GM18508 (cell line): ENCODE data around the gene AVPR1B.
"Not testable (repeated sequence)": the region's sequence is repeated elsewhere in the genome, so short reads cannot be mapped to it uniquely, and the experiment has no call there.

Source experiments
- ATAC-seq: cut with Tn5 transposase; IDR thresholded peaks from one replicate; pipeline ENCODE4 v1.9.1; 2021; ENCODE audit warnings: moderate number of reproducible peaks; ENCODE audit not compliant: insufficient read depth, unreplicated experiment

Gene AVPR1B

DNA sequence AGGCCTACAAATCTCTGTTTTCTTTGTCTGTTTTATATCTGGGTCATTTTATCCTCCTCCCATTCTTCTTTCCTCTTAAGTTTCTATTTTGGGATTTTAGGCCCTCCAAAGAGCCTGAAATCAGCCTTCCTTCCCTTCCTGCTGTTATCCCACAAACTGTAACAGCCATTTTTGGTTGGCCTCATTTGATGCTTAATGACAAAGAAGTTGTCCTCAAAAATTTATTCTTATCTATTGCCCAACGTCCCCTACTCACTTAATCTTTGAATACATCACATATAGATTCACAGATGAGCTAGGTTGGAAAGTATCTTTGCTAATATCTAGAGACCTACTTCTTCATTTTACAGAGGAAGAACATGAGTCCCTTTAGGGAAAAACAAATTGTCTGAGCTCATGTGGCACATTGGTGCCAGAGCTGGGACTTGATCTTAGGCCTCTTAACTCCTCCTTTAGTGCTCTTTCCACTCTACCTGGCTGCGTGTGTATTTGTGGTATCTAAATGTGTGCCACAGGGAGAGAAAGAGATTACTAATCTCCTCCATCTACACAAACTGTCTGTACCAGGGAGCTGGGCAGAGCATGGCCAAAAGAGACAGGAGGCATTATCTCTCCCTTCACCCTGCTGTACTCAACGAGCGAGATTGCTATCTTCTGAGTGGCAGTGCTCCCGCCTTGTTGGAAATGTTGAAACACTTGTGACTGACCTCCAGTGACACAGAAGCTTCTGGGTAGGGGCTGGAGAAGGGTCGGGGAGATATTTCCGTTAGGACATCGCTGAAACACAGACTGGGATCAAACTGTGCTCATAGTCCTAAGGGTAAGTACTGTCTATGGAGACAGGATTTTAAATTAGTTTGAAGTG, 34.1 kb downstream of the AVPR1B start:
- ATAC-seq: no peak

DNA sequence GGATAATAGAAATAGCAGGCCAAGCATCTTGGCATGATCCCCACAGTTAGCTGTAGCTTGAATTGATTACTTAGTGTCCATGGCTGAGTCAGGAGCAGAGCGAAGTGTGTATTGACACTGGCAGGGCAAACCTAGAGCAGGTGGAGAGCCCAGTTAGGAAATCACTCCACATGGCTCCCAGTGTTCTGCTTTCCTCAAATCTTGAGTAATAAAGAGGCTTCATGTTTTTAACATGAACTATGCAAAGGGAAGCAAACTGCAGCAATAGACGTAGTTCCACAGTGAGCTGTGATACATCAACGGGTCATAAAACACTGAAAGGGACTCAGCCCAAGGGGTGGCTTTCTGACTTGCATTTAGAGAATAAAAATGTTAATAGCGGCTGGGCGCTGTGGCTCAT, 35.3 kb downstream of the AVPR1B start:
- no peak for ATAC-seq

DNA sequence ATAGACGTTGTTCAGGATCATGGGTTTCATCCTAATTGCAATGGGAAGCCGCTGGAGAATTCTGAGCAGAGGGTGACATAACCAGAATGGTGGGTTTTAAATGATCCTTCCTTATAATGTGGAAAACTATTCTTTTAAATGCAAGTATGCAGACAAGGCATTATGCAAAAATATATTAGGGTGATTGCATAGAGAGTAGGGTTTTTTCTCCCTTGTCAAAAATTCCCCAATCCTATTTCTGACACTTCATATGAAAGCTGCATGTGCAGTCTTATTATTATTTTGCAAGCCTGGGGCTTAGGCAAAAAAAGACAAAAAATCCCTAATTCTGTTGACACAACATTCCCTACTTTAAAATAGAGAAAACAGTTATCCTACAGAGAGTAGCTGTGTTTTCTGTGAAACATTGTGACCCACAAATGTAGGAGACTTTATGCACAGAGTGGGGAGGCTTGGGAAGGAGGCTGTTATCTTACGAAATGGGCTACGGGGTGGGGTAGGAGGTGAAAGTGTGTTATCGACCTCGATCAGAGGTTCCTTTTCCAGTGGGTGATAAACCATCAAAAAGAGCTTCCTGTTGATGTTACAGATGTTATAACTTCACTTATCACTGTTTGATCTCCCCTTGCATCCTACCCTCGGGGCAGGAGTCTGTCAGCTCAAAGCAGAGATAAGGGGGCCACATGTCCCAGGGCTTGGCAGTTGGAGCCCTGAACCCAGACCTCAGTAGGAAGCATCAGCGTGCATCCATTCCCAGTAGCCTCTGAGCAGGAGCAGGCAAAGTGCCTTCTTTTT, 37.0 kb downstream of the AVPR1B start:
- no peak for ATAC-seq

DNA sequence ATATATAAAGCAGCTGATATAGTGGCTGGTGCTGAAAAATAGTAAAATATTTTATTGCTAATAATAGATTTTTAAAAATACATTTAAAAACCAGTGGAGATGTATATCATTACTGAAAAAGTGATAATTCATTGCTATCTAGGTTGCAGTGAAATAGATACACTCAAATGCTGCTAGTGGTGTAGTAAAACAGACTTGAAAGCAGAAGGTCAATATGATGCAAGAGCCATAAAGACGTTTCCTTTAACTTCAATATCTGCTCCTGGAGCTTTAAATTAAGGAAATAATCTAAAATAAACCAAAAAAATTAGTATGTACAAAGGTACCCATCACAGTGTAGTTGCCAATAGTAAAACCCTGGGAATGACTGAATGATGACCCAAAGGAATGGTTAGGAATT, 38.1 kb downstream of the AVPR1B start:
- no peak for ATAC-seq

DNA sequence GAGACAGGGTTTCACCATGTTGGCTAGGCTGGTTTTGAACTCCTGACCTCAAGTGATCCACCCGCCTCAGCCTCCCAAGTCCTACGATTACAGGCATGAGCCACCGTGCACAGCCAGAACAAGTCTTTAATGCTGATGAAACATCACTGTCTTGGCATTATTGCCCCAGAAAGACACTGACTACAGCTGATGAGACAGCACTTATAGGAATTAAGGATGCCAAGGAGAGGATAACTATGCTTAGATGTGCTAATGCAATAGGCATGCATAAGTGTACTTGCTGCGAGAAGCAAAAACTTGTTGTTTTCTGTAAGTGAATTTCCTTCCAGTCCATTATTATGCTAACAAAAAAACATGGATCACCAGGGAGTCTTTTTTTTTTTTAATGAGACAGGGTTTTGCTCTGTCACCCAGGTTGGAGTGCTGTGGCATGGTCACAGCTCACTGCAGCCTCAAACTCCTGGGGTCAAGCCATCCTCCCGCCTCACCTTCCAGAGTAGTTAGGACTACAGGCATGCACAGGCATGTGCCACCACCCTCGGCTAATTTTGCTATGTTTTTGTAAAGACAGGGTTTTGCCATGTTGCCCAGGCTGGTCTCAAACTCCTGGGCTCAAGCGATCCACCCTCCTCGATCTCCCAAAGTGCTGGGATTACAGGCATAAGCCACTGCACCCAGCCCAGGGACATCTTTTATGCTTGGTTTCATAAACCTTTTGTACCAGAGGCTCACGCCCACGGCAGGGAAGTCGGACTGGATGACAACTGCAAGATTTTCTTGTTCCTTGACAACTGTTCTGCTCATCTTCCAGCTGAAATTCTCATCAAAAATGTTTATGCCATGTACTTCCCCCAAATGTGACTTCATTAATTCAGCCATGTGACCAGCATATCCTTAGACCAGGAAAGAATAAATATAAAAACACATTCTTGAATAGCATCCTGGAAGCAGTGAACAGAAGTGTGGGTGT, 41.1 kb downstream of the AVPR1B start:
- ATAC-seq: no peak

DNA sequence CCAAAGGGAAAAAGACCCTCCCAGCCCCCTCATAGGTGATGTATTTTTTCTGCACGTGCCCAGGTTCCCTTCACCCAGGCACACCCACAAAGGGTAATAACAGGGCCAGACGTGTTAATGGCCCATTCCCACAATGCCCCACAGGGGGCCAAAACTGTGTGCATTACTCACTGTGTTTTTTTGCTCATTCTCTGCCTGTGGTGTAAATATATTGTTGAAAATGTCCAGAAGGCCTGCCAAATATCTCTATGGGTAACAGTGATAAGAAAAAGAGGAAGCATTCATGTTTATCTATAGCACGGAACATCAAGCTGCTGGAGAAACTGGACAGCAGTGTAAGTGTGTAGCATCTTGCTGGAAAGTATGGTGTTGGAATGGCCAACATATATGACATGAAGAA, 42.3 kb downstream of the AVPR1B start:
- ATAC-seq: no peak

DNA sequence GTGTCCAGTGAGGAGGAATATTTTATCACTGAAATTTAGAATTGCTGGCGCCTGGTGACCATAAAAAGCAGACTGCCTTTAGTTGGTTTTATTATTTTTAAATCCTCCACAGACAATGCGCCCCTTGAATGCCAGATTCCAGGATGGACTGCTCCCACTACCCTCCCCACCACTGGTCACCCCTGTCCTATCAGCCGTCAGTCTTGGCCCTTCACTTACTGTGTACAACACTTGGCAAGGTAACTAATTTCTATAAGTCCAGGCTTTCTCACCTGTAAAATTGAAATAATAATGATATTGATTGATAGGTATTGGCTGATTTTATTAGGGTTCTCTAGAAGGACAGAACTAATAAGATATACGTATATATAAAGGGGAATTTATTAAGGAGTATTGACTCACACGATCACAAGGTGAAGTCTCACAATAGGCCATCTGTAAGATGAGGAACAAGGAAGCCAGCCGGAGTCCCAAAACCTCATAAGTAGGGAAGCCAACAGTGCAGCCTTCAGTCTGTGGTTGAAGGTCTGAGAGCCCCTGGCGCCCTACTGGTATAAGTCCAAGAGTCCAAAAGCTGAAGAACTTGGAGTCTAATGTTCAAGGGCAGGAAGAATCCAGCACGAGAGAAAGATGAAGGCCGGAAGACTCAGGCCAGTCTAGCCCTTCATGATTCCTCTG, 46.4 kb downstream of the AVPR1B start:
- ATAC-seq: no peak

DNA sequence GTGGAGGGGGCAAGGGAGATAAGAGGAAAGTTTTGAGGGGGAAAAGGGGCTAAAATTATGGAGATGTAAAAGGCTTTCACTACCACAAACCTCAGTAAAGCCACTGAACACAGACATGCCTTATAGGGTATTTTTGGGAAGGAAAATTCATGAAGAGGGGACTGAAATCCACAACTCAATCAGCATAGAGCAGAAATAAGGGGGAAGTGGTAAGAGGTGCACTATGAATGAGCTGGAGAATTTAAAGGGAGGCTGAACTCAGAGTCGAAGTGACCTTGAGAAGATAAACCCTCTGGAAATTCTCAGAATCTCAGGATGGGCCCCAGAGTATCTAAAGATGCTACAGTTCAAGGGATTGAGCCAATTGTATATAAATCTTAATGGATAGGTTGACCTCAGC, 48.9 kb downstream of the AVPR1B start:
- no peak for ATAC-seq

DNA sequence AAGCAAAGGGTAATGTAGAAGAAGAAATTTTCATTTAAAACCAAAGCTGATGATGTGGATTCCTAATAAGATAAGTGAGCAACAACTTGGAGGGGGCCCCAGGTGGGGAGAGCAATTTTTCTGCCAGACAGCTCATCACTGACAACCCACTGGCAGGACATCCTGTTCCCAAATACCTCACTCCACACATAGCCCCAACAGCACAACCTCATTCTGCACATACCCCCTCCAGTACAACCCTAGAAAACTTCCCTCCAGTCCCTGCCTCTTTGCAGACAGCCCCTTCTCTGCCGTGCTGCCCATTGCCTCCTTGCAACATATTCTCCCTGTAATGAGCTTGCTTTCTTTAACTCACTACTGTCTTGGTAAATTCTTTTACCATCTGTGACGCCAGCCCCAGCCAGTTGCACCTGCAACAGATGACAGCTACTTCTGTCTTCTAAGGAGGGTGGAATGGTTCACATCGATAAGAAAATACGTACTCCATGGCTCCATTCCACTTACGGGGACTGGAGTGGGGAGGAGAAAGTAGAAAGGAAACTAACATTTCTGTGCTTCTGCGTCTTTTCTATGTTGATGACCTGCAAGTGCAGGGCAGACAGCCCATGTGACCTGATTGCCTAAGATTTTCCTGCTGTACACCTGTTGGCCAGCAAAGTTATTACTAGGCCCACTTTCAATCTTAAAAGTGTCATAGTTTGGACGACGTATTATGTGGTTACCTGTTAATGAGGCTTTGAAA, 49.5 kb downstream of the AVPR1B start:
- no peak for ATAC-seq

DNA sequence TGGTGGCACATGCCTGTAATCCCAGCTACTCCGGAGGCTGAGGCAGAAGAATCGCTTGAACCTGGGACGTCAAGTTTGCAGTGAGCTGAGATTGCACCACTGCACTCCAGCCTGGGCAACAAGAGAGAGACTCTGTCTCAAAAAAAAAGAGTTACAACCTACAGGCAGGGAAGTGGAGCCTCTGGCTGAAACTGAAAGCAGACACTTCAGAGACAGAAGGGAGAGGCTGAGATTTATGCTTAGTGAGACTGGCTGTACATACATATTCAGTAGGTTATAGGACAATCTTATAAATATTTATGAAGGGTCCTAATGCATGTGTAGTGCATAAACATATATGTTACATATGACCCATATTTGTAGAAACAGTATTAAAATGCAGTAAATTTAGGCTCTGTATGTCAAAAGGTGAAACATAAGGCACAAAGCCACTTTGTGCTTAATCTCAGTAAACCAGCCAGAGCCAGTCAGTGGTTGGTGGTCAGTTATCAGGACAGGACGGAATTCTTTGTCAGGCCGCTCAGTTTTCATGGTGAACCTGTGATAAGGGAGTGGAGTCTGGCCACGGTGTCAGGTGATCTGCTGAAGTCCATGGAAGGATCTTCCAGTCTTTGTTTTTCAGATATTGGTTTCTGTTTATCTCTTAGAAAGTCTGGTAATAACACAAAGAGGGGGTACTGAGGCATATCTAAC, 50.6 kb downstream of the AVPR1B start:
- ATAC-seq: peak; percentile 72

DNA sequence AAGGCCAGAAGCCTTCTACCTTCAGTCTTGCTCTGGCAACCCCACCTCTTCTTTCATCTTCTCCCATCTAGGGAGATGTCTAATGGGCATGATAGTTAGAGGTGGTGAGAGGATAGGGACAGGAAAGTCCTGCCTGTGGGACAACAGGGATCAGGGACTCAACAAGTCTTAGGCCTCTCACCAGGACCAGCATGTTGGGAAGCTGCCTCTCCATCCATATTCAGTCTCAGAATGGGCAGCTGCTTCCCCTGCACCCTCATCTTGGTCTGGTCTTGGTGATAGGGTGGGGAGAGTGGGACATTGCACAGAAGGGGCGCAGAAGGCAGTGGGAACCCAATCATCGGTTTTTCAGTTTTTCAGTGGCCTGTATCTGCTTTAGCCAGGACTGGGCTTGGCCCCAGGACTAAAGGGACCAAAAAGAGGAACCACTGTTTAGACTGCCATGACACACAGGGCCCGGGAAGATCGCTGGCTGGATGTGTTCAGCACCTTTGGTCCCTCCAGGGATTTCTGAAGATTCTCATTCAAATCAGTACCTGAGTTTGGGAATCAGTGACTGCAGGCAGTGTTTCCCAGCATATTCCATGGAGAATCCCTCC, 51.5 kb downstream of the AVPR1B start:
- ATAC-seq: no peak

DNA sequence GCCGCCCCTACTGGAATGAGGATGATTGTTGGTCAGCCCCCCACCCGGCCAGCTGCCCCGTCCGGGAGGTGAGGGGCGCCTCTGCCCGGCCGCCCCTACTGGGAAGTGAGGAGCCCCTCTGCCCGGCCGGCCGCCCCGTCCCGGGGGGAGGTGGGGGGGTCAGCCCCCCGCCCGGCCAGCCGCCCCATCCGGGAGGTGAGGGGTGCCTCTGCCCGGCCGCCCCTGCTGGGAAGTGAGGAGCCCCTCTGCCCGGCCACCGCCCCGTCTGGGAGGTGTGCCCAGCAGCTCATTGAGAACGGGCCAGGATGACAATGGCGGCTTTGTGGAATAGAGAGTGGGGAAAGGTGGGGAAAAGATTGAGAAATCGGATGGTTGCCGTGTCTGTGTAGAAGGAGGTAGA, 52.7 kb downstream of the AVPR1B start:
- not testable (repeated sequence) for ATAC-seq

DNA sequence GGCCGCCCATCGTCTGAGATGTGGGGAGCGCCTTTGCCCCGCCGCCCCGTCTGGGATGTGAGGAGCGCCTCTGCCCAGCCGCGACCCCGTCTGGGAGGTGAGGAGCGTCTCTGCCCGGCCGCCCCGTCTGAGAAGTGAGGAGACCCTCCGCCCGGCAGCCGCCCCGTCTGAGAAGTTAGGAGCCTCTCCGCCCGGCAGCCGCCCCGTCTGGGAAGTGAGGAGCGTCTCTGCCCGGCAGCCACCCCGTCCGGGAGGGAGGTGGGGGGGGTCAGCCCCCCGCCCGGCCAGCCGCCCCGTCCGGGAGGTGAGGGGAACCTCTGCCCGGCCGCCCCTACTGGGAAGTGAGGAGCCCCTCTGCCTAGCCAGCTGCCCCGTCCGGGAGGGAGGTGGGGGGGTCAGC, 53.2 kb downstream of the AVPR1B start:
- ATAC-seq: not testable (repeated sequence)

DNA sequence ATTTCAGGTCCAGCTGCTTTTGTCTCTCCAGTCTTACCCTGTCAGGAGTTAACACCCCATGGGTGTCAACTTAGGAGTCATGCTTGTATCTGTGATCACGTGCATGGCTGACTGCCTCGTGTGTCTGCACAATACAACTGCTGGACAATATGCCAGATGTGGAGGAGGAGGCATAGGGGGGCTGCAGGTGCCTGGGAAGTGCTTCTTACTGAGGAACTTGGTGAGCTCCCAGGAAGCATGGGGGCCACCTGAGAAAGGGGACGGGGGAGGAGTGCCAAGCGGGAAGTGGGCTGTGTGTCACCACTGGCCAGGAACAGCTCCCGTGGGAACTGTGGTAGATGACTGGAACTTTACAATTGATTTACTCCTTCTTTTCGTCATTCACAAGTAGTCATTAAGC, 54.7 kb downstream of the AVPR1B start:
- ATAC-seq: no peak

DNA sequence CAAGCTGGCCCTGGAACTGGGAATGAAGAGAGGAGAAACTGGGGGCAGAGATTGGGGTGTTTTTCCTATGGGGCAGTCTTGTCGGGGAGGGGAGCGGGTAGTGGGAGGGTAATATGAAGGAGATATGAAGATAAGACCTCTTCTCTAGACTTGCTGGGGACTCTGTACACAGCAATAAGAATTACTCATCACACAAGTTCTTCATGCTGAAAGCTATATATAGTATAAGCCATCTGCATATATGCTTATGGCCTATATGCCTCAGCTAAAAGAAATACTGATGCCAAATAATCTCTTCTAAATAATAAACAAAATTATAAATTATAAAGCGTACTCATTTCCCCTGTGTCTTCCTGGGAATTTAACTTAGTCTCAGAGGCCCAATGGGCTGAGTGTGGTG, 56.3 kb downstream of the AVPR1B start:
- no peak for ATAC-seq
